ENCODE data around the gene SMIM27.

DNA sequence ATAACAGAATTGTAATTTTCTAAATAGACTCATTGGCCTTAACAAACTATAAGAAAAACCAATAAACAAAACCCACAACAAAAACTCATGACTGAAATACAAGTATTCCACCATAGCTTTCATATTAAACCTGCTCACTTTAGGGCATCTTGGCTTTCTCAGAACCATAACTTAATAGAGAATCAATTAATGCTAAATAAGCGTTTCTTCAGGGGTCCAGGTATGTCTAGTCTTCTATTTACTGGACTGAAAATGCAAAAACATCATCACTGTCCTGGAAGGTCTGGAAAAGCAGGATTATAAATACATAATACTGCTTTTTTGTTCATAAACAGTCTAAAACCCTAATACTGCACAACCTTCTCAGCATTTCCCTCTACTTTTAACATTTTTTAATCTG lies 6.2 kb upstream of the SMIM27 start:
- TF ChIP-seq, protein P1, sequence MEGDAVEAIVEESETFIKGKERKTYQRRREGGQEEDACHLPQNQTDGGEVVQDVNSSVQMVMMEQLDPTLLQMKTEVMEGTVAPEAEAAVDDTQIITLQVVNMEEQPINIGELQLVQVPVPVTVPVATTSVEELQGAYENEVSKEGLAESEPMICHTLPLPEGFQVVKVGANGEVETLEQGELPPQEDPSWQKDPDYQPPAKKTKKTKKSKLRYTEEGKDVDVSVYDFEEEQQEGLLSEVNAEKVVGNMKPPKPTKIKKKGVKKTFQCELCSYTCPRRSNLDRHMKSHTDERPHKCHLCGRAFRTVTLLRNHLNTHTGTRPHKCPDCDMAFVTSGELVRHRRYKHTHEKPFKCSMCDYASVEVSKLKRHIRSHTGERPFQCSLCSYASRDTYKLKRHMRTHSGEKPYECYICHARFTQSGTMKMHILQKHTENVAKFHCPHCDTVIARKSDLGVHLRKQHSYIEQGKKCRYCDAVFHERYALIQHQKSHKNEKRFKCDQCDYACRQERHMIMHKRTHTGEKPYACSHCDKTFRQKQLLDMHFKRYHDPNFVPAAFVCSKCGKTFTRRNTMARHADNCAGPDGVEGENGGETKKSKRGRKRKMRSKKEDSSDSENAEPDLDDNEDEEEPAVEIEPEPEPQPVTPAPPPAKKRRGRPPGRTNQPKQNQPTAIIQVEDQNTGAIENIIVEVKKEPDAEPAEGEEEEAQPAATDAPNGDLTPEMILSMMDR (IDR thresholded peaks at IDR 0.05; ENCODE audit: low read length) = no peak
- no peak for TF ChIP-seq EZH2 (IDR thresholded peaks at IDR 0.05; ENCODE audit: borderline replicate concordance, low read length)
